WI38 (cell line): ENCODE results near the gene TXNL1.

Experiments used
- H3K4me3 ChIP-seq: 2 replicates; pipeline ENCODE4 v1.5.1; 2011; ENCODE audit warnings: low read depth, mild to moderate bottlenecking, control low read depth, low read length
- CTCF ChIP-seq: IDR thresholded peaks from 2 replicates; pipeline ENCODE4 v1.5.1; 2012; ENCODE audit warnings: low read depth, mild to moderate bottlenecking, control low read depth, low read length

Gene TXNL1

GRCh38 chr18:56638232-56639103, at the start of gene TXNL1:
TSS of gene TXNL1 (minus strand) at chr18:56638592. CDS start at chr18:56638440, 152 bp downstream.
- TF ChIP-seq CTCF, result no peak
- peak within 1 kb of the TSS; percentile 84 for H3K4me3 ChIP-seq

GRCh38 chr18:56684277-56684676, 45.9 kb upstream of the TXNL1 start:
- TF ChIP-seq CTCF, result no peak
- no peak overlapping the region for H3K4me3 ChIP-seq

- no peak for TF ChIP-seq CTCF
- H3K4me3 ChIP-seq, result no peak overlapping the region
Observed at GRCh38 chr18:56678836-56679565, 40.6 kb upstream of the TXNL1 start.

- no peak overlapping the region for H3K4me3 ChIP-seq
- TF ChIP-seq CTCF, result no peak
Observed at GRCh38 chr18:56676639-56677038, 38.2 kb upstream of the TXNL1 start.

GRCh38 chr18:56672981-56673380, 34.6 kb upstream of the TXNL1 start:
- TF ChIP-seq CTCF, result no peak
- no peak overlapping the region for H3K4me3 ChIP-seq

GRCh38 chr18:56672391-56672790, 34.0 kb upstream of the TXNL1 start:
- no peak overlapping the region for H3K4me3 ChIP-seq
- TF ChIP-seq CTCF, result no peak

- H3K4me3 ChIP-seq, result no peak overlapping the region
- TF ChIP-seq CTCF, result no peak
Observed at GRCh38 chr18:56662902-56663301, 24.5 kb upstream of the TXNL1 start.
